HCT116 (cell line): ENCODE measurements around the gene MINK1.

ENCODE experiments used
- CEBPB ChIP-seq: IDR thresholded peaks from 2 replicates; pipeline ENCODE4 v1.6.1; 2012; ENCODE audit warnings: low read depth
- EZH2phosphoT487 ChIP-seq: fragments of 200-600 bp; IDR thresholded peaks from 2 replicates; pipeline ENCODE4 v1.6.1; 2018; ENCODE audit warnings: antibody characterized with exemption, borderline replicate concordance
- FOSL1 ChIP-seq: IDR thresholded peaks from 2 replicates; pipeline ENCODE4 v1.6.1; 2012; ENCODE audit warnings: low read depth
- JUND ChIP-seq: IDR thresholded peaks from 2 replicates; pipeline ENCODE4 v1.6.1; 2012
- POLR2A ChIP-seq: IDR thresholded peaks from 2 replicates; pipeline ENCODE4 v1.7.0; 2011; ENCODE audit warnings: borderline replicate concordance; ENCODE audit not compliant: insufficient read depth, insufficient read length; ENCODE audit errors: extremely low read depth
- RAD21 ChIP-seq: IDR thresholded peaks from 2 replicates; pipeline ENCODE4 v1.6.1; 2012; ENCODE audit warnings: low read depth, mild to moderate bottlenecking
- YY1 ChIP-seq: IDR thresholded peaks from 2 replicates; pipeline ENCODE4 v1.6.1; 2011; ENCODE audit warnings: low read length, low read depth, moderate library complexity, mild to moderate bottlenecking; ENCODE audit not compliant: insufficient replicate concordance; ENCODE audit errors: extremely low read depth
- ZFX ChIP-seq: fragments of 450-650 bp; IDR thresholded peaks from 2 replicates; pipeline ENCODE4 v1.6.1; 2017
- TF ChIP-seq, protein P1 (sequence below), 3 experiments: fragments of 200-600 bp in 1 of 3; sonication (generic) in 1 of 3; IDR thresholded peaks in 2 of 3; conservative IDR thresholded peaks in 1 of 3; 2 replicates each; pipeline ENCODE4 v1.5.1; 2012 to 2017; ENCODE audit warnings: low read depth in 2 of 3, low read length in 2 of 3, antibody characterized with exemption in 1 of 3, borderline replicate concordance in 1 of 3, control low read depth in 1 of 3, mild to moderate bottlenecking in 1 of 3, mixed read lengths in 1 of 3, mixed run types in 1 of 3, moderate library complexity in 1 of 3; ENCODE audit not compliant: insufficient read depth in 1 of 3
- TF ChIP-seq, protein P2 (sequence below): IDR thresholded peaks from 2 replicates; pipeline ENCODE4 v1.6.1; 2012; ENCODE audit warnings: low read depth

DNA sequence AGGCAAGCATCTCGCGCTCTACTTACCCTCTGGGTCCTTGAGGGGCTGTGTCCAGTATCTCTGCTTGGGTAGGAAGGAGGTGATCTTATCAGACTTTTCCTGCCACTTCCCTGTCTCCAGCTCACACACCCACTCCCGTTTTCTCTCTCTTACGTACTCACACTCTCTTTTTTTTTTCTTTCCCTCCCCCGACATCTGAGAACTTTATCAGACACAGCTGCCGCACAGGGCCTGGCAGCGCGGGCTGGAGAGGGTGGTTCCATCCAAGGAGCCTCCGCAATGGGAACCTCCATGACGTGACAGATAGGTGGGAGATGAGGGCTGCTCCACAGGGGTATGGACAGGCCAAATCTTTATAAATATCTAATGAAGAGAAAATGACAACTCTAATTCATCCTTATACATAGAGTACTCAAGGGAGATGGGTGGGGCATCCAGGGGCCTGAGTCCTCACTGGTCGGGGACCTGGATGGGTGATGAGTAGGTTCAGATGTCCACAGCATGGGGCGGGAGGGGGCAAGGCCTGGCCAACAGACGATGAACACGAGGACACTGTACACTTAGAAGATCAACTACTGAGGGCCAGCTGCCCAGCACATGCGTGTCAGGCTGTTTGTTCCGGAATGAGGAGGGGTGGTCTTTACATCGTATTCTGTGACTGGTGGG, 23.3 kb downstream of the MINK1 start:
- TF ChIP-seq ZFX (no peak), CEBPB (no peak), EZH2phosphoT487 (no peak), YY1 (no peak), JUND (no peak), RAD21 (no peak), FOSL1 (no peak), POLR2A (no peak)
- TF ChIP-seq, protein P1, sequence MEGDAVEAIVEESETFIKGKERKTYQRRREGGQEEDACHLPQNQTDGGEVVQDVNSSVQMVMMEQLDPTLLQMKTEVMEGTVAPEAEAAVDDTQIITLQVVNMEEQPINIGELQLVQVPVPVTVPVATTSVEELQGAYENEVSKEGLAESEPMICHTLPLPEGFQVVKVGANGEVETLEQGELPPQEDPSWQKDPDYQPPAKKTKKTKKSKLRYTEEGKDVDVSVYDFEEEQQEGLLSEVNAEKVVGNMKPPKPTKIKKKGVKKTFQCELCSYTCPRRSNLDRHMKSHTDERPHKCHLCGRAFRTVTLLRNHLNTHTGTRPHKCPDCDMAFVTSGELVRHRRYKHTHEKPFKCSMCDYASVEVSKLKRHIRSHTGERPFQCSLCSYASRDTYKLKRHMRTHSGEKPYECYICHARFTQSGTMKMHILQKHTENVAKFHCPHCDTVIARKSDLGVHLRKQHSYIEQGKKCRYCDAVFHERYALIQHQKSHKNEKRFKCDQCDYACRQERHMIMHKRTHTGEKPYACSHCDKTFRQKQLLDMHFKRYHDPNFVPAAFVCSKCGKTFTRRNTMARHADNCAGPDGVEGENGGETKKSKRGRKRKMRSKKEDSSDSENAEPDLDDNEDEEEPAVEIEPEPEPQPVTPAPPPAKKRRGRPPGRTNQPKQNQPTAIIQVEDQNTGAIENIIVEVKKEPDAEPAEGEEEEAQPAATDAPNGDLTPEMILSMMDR (IDR thresholded peaks at IDR 0.05 in 2 of 3, conservative IDR thresholded peaks at IDR 0.05 in 1 of 3; ENCODE audit: borderline replicate concordance in 1 of 3, insufficient read depth in 1 of 3, low read depth in 2 of 3, low read length in 2 of 3), result no peak
- TF ChIP-seq, protein P2, sequence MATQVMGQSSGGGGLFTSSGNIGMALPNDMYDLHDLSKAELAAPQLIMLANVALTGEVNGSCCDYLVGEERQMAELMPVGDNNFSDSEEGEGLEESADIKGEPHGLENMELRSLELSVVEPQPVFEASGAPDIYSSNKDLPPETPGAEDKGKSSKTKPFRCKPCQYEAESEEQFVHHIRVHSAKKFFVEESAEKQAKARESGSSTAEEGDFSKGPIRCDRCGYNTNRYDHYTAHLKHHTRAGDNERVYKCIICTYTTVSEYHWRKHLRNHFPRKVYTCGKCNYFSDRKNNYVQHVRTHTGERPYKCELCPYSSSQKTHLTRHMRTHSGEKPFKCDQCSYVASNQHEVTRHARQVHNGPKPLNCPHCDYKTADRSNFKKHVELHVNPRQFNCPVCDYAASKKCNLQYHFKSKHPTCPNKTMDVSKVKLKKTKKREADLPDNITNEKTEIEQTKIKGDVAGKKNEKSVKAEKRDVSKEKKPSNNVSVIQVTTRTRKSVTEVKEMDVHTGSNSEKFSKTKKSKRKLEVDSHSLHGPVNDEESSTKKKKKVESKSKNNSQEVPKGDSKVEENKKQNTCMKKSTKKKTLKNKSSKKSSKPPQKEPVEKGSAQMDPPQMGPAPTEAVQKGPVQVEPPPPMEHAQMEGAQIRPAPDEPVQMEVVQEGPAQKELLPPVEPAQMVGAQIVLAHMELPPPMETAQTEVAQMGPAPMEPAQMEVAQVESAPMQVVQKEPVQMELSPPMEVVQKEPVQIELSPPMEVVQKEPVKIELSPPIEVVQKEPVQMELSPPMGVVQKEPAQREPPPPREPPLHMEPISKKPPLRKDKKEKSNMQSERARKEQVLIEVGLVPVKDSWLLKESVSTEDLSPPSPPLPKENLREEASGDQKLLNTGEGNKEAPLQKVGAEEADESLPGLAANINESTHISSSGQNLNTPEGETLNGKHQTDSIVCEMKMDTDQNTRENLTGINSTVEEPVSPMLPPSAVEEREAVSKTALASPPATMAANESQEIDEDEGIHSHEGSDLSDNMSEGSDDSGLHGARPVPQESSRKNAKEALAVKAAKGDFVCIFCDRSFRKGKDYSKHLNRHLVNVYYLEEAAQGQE, result no peak
